NCI-H2196 (cell line): Measurements from ENCODE around the gene PGPEP1.

Experiments used
- DNase-seq: peaks from one replicate; lab custom pipeline; 2025; ENCODE audit not compliant: unreplicated experiment; lab: John Stamatoyannopoulos, UW

PGPEP1 gene

DNA sequence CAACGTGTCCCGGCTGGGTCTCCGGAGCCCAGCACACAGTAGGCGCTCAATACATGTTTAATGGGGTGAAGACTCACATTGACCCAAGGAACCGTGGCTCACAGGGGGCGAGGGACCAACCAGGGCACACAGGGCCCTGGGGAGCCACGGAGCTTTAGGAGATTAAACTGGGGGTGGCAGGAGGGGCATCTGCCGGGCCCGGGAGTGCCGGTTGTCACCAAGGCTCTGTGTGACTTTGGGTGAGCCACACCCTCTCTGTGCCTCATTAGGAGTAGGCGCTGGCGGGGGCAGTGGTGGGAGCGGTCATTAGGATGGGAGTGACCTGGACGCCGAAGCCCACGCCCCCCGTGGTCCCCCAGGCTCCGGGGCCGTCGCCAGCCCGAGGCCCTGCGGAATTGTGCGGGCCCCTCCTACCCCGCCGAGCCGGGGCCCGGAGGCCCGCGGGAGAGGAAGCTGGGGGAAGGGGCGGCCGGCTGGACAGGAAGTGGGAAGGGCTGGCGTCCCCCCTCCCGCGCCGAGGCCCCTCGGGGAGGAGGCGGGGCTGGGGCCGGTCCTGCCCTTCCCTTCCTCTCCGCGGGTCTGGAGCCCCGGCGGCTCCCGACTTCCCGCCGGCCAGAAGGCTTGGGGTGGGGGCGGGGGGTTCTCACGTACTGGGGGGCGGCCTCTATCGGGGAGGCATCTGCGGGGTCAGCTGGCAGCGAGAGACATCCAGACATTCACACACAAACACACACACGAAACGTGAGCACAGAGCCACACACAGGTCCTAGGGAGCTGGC is 77.0 kb downstream of the PGPEP1 start:
- peak; percentile 82 for DNase-seq

DNA sequence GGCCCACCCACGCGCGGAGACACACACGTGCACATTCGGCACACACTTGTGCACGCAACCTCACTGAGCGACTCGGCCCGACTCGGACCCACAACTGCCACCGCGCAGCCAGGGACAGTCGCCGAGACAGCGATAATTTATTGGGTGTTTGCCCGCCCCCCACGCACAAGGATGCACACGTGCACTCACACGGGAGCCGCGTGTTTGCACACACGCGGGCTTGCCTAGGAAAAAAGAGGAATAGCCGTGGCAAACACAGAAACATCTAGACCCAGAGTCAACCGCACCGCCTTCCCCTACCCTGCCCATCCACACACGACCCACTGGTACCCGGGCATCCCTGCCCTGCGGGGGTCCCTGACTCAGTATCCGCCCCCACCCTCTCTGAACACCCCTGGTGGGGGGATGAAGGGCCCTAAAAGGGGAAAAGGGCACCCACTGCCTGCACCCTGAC is 77.7 kb downstream of the PGPEP1 start:
- DNase-seq = no peak

DNA sequence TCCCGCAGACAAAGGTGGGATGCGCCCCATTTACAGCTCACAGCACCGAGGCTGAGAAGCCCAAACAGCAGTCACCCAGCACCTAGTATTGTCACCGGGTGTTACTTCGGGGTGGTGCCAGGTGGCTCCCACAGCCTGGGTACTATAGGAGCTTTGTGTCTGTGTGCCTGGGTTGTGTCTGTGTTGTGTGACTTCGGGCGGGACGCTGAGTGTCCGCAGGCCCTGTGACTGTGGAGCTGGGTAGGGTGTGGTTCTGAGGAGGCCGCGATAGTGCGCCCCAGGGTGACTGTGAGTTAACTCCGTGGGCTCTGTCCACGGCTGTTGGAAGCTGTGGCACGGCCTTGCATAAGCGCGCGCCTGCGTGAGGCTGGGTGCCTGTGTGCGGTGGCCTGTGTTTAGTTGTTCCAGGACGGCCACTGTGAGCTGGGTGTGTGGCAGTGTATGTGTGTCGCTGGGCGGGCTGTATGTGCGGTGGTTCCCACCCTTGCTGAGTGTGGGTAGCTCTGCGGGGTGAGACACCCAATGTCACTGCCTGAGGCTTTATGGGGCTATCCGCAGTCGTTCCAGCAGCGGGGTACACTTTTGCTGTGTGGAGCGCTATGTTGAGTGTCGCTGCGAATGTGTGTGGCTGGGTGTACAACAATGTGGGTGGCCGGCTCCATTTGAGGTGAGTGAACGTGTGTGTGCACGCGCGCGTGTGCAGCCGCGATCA is 78.2 kb downstream of the PGPEP1 start:
- no peak for DNase-seq

DNA sequence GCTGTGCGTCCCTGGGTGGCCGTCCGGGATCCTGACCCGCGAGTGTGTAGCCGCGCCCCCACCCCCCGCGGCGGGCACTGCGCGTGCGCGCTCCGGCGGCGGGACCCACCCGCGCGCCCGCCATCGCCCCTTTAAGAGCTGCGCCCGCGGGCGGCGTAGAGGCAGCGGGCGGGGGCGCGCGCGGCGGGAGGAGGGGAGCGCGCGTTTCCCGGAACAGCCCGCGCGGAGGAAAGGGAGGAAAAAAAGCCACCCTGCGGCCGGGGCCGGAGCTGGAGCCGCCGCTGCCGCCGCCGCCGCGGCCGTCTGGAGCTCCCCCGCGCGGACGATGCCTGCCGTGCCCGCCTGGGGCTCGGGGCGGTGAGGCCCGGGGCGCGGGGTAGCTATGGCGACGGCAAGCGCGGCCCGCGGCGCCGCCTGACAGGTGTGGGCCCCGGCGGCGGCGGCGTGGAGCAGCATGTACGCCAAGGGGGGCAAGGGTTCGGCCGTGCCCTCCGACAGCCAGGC is 78.8 kb downstream of the PGPEP1 start, which contains the start of gene SSBP4:
TSS of gene SSBP4 (plus strand) at position 204 of the 504 bp plus-strand sequence. CDS start at position 455, 251 bp downstream.
- peak; percentile 86 for DNase-seq
